HCT116 (cell line): ENCODE measurements around the gene CD99L2. TPM values are rescaled to one million over a fixed set of nuclear protein-coding genes. Genes with fewer than 3 reads are reported as not detected.

ENCODE experiments used
- ATAC-seq: fragments of 200-7000 bp; cut with Tn5 transposase; 2 replicates; pipeline ENCODE4 v1.9.1; 2020; ENCODE audit warnings: mild to moderate bottlenecking, moderate library complexity
- BruUV-seq: library from RNA; stranded (reverse); fragments of 400-500 nt; replicated peaks from 2 replicates; lab custom pipeline; 2021; lab: Mats Ljungman, UMichigan
- CTCF ChIA-PET: fragments of 300-600 bp; sonication (Branson Sonifier 250); formaldehyde crosslinking; loops from one replicate; lab custom pipeline; 2021; ENCODE audit warnings: antibody characterized with exemption; lab: Charles Lee
- POLR2A ChIA-PET: fragments of 300-600, 350-600 bp; sonication (Branson Sonifier 250); formaldehyde crosslinking; loops from one replicate; lab custom pipeline; 2021; ENCODE audit warnings: antibody characterized with exemption; lab: Charles Lee
- RAD21 ChIA-PET, 2 experiments: fragments of 300-600 bp; sonication (Branson Sonifier 250); formaldehyde crosslinking; loops; one replicate each; lab custom pipeline; 2023; ENCODE audit warnings: low total read pairs in 2 of 2; ENCODE audit not compliant: uncharacterized antibody in 2 of 2, unreplicated experiment in 2 of 2, low non-redundant PET in 1 of 2; lab: Charles Lee
- DNase-seq: peaks from one replicate; pipeline ENCODE4 v3.0.0-alpha.2; 2010; ENCODE audit warnings: low read depth, low spot score
- H2AFZ ChIP-seq: fragments of 200-600 bp; shearing (Covaris generic), sonication (generic); 2 replicates; pipeline ENCODE4 v1.6.1; 2017; ENCODE audit warnings: low read depth, mixed run types, mixed read lengths, antibody characterized with exemption, low read length; ENCODE audit not compliant: poor library complexity, severe bottlenecking
- H3K27ac ChIP-seq: 2 replicates; pipeline ENCODE4 v1.5.1; 2012; ENCODE audit warnings: low read depth, low read length
- H3K27me3 ChIP-seq: fragments of 200-600 bp; sonication (generic); 2 replicates; pipeline ENCODE4 v1.6.1; 2016; ENCODE audit warnings: mixed run types, low read length, mixed read lengths; ENCODE audit not compliant: insufficient read depth
- H3K36me3 ChIP-seq, 2 experiments: fragments of 200-500 bp in 1 of 2; fragments of 200-600 bp in 1 of 2; sonication (Bioruptor generic) in 1 of 2; sonication (generic) in 1 of 2; 2 replicates each; pipeline versions ENCODE4 v1.5.1 to v1.6.1; 2014 to 2016; ENCODE audit warnings: low read length in 2 of 2, inconsistent platforms in 1 of 2, mixed read lengths in 1 of 2, mixed run types in 1 of 2; ENCODE audit not compliant: insufficient read depth in 2 of 2, control insufficient read depth in 1 of 2
- H3K4me1 ChIP-seq, 2 experiments: fragments of 200-600 bp in 1 of 2; sonication (generic) in 1 of 2; 2 replicates each; pipeline versions ENCODE4 v1.5.1 to v1.6.1; 2012 to 2017; ENCODE audit warnings: low read length in 2 of 2, inconsistent platforms in 1 of 2, mild to moderate bottlenecking in 1 of 2, mixed read lengths in 1 of 2, mixed run types in 1 of 2, moderate library complexity in 1 of 2; ENCODE audit not compliant: insufficient read depth in 2 of 2, control insufficient read depth in 1 of 2
- H3K4me2 ChIP-seq: fragments of 200-600 bp; sonication (generic); 2 replicates; pipeline ENCODE4 v1.6.1; 2017; ENCODE audit warnings: mixed run types, low read length, mixed read lengths
- H3K4me3 ChIP-seq, 2 experiments: fragments of 200-600 bp in 1 of 2; sonication (generic) in 1 of 2; replicated peaks in 1 of 2; 2 replicates each; pipeline ENCODE4 v1.5.1; 2011 to 2016; ENCODE audit warnings: low read length in 2 of 2, control low read depth in 1 of 2, low read depth in 1 of 2, mild to moderate bottlenecking in 1 of 2, mixed read lengths in 1 of 2, mixed run types in 1 of 2
- H3K79me2 ChIP-seq: fragments of 200-600 bp; sonication (generic); 2 replicates; pipeline ENCODE4 v1.6.1; 2017; ENCODE audit warnings: mild to moderate bottlenecking, mixed run types, low read length, moderate library complexity, mixed read lengths; ENCODE audit not compliant: insufficient read depth
- H3K9ac ChIP-seq: fragments of 200-600 bp; sonication (generic); 2 replicates; pipeline ENCODE4 v1.6.1; 2016; ENCODE audit warnings: low read length, mixed read lengths
- H3K9me2 ChIP-seq: fragments of 200-600 bp; sonication (generic), shearing (Covaris generic); 2 replicates; pipeline ENCODE4 v1.6.1; 2017; ENCODE audit warnings: mixed run types, mild to moderate bottlenecking, moderate library complexity; ENCODE audit not compliant: insufficient read depth
- H3K9me3 ChIP-seq, 2 experiments: fragments of 200-500 bp in 1 of 2; fragments of 200-600 bp in 1 of 2; sonication (Bioruptor generic) in 1 of 2; sonication (generic) in 1 of 2; 2 replicates each; pipeline ENCODE4 v1.6.1; 2014 to 2017; ENCODE audit warnings: low read length in 2 of 2, mixed read lengths in 2 of 2, inconsistent platforms in 1 of 2, low read depth in 1 of 2, mild to moderate bottlenecking in 1 of 2, mixed run types in 1 of 2, moderate library complexity in 1 of 2; ENCODE audit not compliant: control insufficient read depth in 1 of 2, insufficient read depth in 1 of 2
- H4K20me1 ChIP-seq: fragments of 200-600 bp; sonication (generic), shearing (Covaris generic); 2 replicates; pipeline ENCODE4 v1.6.1; 2017; ENCODE audit warnings: mixed run types, mild to moderate bottlenecking, moderate library complexity; ENCODE audit not compliant: insufficient read depth
- CBX3 ChIP-seq: IDR thresholded peaks from 2 replicates; pipeline ENCODE4 v1.6.1; 2012; ENCODE audit warnings: low read depth
- CEBPB ChIP-seq: IDR thresholded peaks from 2 replicates; pipeline ENCODE4 v1.6.1; 2012; ENCODE audit warnings: low read depth
- CTCF ChIP-seq, 3 experiments: fragments of 200-600 bp in 1 of 3; sonication (generic) in 1 of 3; IDR thresholded peaks in 2 of 3; conservative IDR thresholded peaks in 1 of 3; 2 replicates each; pipeline ENCODE4 v1.5.1; 2012 to 2017; ENCODE audit warnings: low read depth in 2 of 3, low read length in 2 of 3, antibody characterized with exemption in 1 of 3, borderline replicate concordance in 1 of 3, control low read depth in 1 of 3, mild to moderate bottlenecking in 1 of 3, mixed read lengths in 1 of 3, mixed run types in 1 of 3, moderate library complexity in 1 of 3; ENCODE audit not compliant: insufficient read depth in 1 of 3
- EGR1 ChIP-seq: IDR thresholded peaks from 2 replicates; pipeline ENCODE4 v1.6.1; 2012; ENCODE audit warnings: low read depth
- ELF1 ChIP-seq: IDR thresholded peaks from 2 replicates; pipeline ENCODE4 v1.6.1; 2012; ENCODE audit warnings: low read depth, borderline replicate concordance
- EZH2 ChIP-seq: fragments of 200-600 bp; sonication (generic); IDR thresholded peaks from 2 replicates; pipeline ENCODE4 v1.6.1; 2017; ENCODE audit warnings: antibody characterized with exemption, mixed run types
- EZH2phosphoT487 ChIP-seq: fragments of 200-600 bp; IDR thresholded peaks from 2 replicates; pipeline ENCODE4 v1.6.1; 2018; ENCODE audit warnings: antibody characterized with exemption, borderline replicate concordance
- MAX ChIP-seq: IDR thresholded peaks from 2 replicates; pipeline ENCODE4 v1.6.1; 2012
- POLR2AphosphoS5 ChIP-seq: IDR thresholded peaks from 2 replicates; pipeline ENCODE4 v1.6.1; 2011; ENCODE audit warnings: mild to moderate bottlenecking, low read depth, low read length, moderate library complexity
- RAD21 ChIP-seq: IDR thresholded peaks from 2 replicates; pipeline ENCODE4 v1.6.1; 2012; ENCODE audit warnings: low read depth, mild to moderate bottlenecking
- REST ChIP-seq: IDR thresholded peaks from 2 replicates; pipeline ENCODE4 v1.6.1; 2012; ENCODE audit warnings: low read depth
- SIN3A ChIP-seq: IDR thresholded peaks from 2 replicates; pipeline ENCODE4 v1.6.1; 2012; ENCODE audit warnings: low read depth
- SP1 ChIP-seq: IDR thresholded peaks from 2 replicates; pipeline ENCODE4 v1.6.1; 2012; ENCODE audit warnings: low read depth
- SRF ChIP-seq: IDR thresholded peaks from 2 replicates; pipeline ENCODE4 v1.6.1; 2012; ENCODE audit warnings: low read depth
- TCF7L2 ChIP-seq: IDR thresholded peaks from 2 replicates; pipeline ENCODE4 v1.7.0; 2011; ENCODE audit warnings: borderline replicate concordance, inconsistent platforms; ENCODE audit not compliant: insufficient read depth, insufficient read length; ENCODE audit errors: extremely low read depth
- ZNF274 ChIP-seq: fragments of 200-500 bp; sonication (Bioruptor generic); IDR thresholded peaks from 2 replicates; pipeline ENCODE4 v1.6.1; 2014; ENCODE audit warnings: mild to moderate bottlenecking, low read depth, low read length, inconsistent platforms
- intact Hi-C: fragments of 100-400 bp; cut with micrococcal nuclease; formaldehyde crosslinking; loops from 2 replicates; pipeline ENCODE4 v1.10.0; 2022
- total RNA-seq: library from RNA; stranded (reverse); gene quantifications from one replicate; pipeline ENCODE4 v1.2.1, GENCODE V29; 2021; ENCODE audit not compliant: unreplicated experiment

The CD99L2 gene
- total RNA-seq, 1 experiment from 2014 or later = 6.2 TPM

- H3K4me3 ChIP-seq = no peak overlapping the region
- H3K9me2 ChIP-seq = no peaks in the 10 kb centered on the region
- no peak for ATAC-seq
- H3K27me3 ChIP-seq = no peaks in the 10 kb centered on the region
- intact Hi-C loops = loop anchor here (5.0 to 10.0 kb wide), 2 partner anchors 88 to 959 kb away; partner anchors contain the start of genes EOLA2 and HMGB3
- CTCF ChIA-PET = no interaction called here
- POLR2A ChIA-PET = no interaction called here
- no peak overlapping the region for H3K9ac ChIP-seq
- no TSS peak for BruUV-seq
- H3K4me1 ChIP-seq = peaks cover 0 to 13% of the 10 kb centered on the region in 2 experiments; a peak in 2 of 4 replicates
- DNase-seq = no peak
- H3K4me2 ChIP-seq = no peak overlapping the region
- 0 out of 2 replicates have a peak, but pooled peaks cover 6% of the 10 kb centered on the region for H3K79me2 ChIP-seq
- no peak overlapping the region for H2AFZ ChIP-seq
- no peaks in the 10 kb centered on the region for H3K9me3 ChIP-seq
- H3K36me3 ChIP-seq = no peaks in the 10 kb centered on the region
- RAD21 ChIA-PET = no interaction called here
- H3K27ac ChIP-seq = no peak overlapping the region
- TF ChIP-seq RAD21 (no peak), EZH2phosphoT487 (no peak), SP1 (no peak), MAX (no peak), SRF (no peak), CTCF (IDR thresholded peaks at IDR 0.05 in 2 of 3, conservative IDR thresholded peaks at IDR 0.05 in 1 of 3; ENCODE audit: borderline replicate concordance in 1 of 3, insufficient read depth in 1 of 3, low read depth in 2 of 3, low read length in 2 of 3) (no peak), TCF7L2 (no peak), POLR2AphosphoS5 (no peak), CBX3 (no peak), EZH2 (no peak), CEBPB (no peak), REST (no peak), ZNF274 (no peak), ELF1 (no peak), EGR1 (no peak), SIN3A (no peak)
- TF ChIP-seq, all 23 proteins: peak for 0
- no peaks in the 10 kb centered on the region for H4K20me1 ChIP-seq
These were observed 1.8 kb downstream of the CD99L2 start for GRCh38 chrX:150896632-150897031.
